Muscle layer of duodenum (tissue), 2 donors: ENCODE measurements around the gene MANEA.

Experiments used
- H3K27ac ChIP-seq: one replicate; pipeline ENCODE4 v1.7.0; 2013; ENCODE audit warnings: mild to moderate bottlenecking, low read length
- H3K27me3 ChIP-seq: one replicate; pipeline ENCODE4 v1.7.0; 2013; ENCODE audit warnings: low read depth, mild to moderate bottlenecking, control low read depth, low read length
- H3K36me3 ChIP-seq, 2 donors: one replicate each; pipeline ENCODE4 v1.7.0; 2013; ENCODE audit warnings: low read length in 2 of 2, control low read depth in 1 of 2, mild to moderate bottlenecking in 1 of 2; ENCODE audit not compliant: insufficient read depth in 2 of 2, control insufficient read depth in 1 of 2
- H3K4me1 ChIP-seq, 2 donors: one replicate each; pipeline ENCODE4 v1.7.0; 2013; ENCODE audit warnings: low read length in 2 of 2, mild to moderate bottlenecking in 2 of 2, control low read depth in 1 of 2, moderate library complexity in 1 of 2; ENCODE audit not compliant: insufficient read depth in 2 of 2, control insufficient read depth in 1 of 2
- H3K4me3 ChIP-seq, 2 donors: one replicate each; pipeline ENCODE4 v1.7.0; 2013; ENCODE audit warnings: low read length in 2 of 2, low read depth in 1 of 2, mild to moderate bottlenecking in 1 of 2
- H3K9me3 ChIP-seq, 2 donors: one replicate each; pipeline ENCODE4 v1.7.0; 2013; ENCODE audit warnings: low read length in 2 of 2, control low read depth in 1 of 2, mild to moderate bottlenecking in 1 of 2; ENCODE audit not compliant: control insufficient read depth in 1 of 2
- donor health status: healthy.

Gene MANEA

GRCh38 chr6:95577304-95578105, at the start of gene MANEA:
Gene MANEA, plus strand, starts transcription at chr6:95577535. Its CDS starts 8,905 bp downstream, at chr6:95586440.
- H3K9me3 ChIP-seq = no peaks in the 10 kb centered on the region
- H3K4me3 ChIP-seq = peak within 1 kb of the TSS; percentile 91 to 99
- H3K36me3 ChIP-seq = no peaks in the 10 kb centered on the region
- peaks cover 11 to 16% of the 10 kb centered on the region in 2 donors for H3K4me1 ChIP-seq
- peak within 1 kb of the TSS; percentile 97 for H3K27ac ChIP-seq
- H3K27me3 ChIP-seq = no peaks in the 10 kb centered on the region

GRCh38 chr6:95529762-95530161, 47.6 kb upstream of the MANEA start:
- Histone ChIP-seq H3K27me3 (no peaks in the 10 kb centered on the region), H3K36me3 (no peaks in the 10 kb centered on the region), H3K27ac (no peak overlapping the region), H3K4me1 (peaks cover 0 to 7% of the 10 kb centered on the region in 2 donors), H3K9me3 (no peaks in the 10 kb centered on the region), H3K4me3 (no peak overlapping the region)

- Histone ChIP-seq H3K36me3 (no peaks in the 10 kb centered on the region), H3K4me1 (peaks cover 0 to 7% of the 10 kb centered on the region in 2 donors), H3K27ac (no peak overlapping the region)
These were observed 47.0 kb upstream of the MANEA start for GRCh38 chr6:95530176-95530819.

GRCh38 chr6:95543798-95544197, 33.5 kb upstream of the MANEA start:
- no peaks in the 10 kb centered on the region for H3K9me3 ChIP-seq
- H3K27me3 ChIP-seq = no peaks in the 10 kb centered on the region
- H3K4me1 ChIP-seq = no peaks in the 10 kb centered on the region
- no peaks in the 10 kb centered on the region for H3K36me3 ChIP-seq
- H3K27ac ChIP-seq = no peak overlapping the region
- no peak overlapping the region for H3K4me3 ChIP-seq

More at GRCh38 chr6:95530176-95530819, 47.0 kb upstream of the MANEA start:
- Histone ChIP-seq H3K9me3 (no peaks in the 10 kb centered on the region), H3K4me3 (no peak overlapping the region), H3K27me3 (no peaks in the 10 kb centered on the region)

GRCh38 chr6:95544517-95545225, 32.7 kb upstream of the MANEA start:
- Histone ChIP-seq H3K9me3 (no peaks in the 10 kb centered on the region), H3K4me3 (no peak overlapping the region)

GRCh38 chr6:95545226-95545625, 32.1 kb upstream of the MANEA start:
- Histone ChIP-seq H3K36me3 (no peaks in the 10 kb centered on the region), H3K9me3 (no peaks in the 10 kb centered on the region), H3K4me1 (no peaks in the 10 kb centered on the region), H3K4me3 (no peak overlapping the region), H3K27ac (peak overlapping the region; percentile 17), H3K27me3 (no peaks in the 10 kb centered on the region)

More at GRCh38 chr6:95544517-95545225, 32.7 kb upstream of the MANEA start:
- Histone ChIP-seq H3K4me1 (no peaks in the 10 kb centered on the region), H3K27me3 (no peaks in the 10 kb centered on the region), H3K27ac (peak overlapping the region; percentile 17), H3K36me3 (no peaks in the 10 kb centered on the region)

GRCh38 chr6:95545686-95546085, 31.6 kb upstream of the MANEA start:
- Histone ChIP-seq H3K9me3 (no peaks in the 10 kb centered on the region), H3K4me1 (no peaks in the 10 kb centered on the region), H3K27me3 (no peaks in the 10 kb centered on the region), H3K36me3 (no peaks in the 10 kb centered on the region), H3K27ac (no peak overlapping the region), H3K4me3 (no peak overlapping the region)

GRCh38 chr6:95546148-95546547, 31.2 kb upstream of the MANEA start:
- Histone ChIP-seq H3K27ac (no peak overlapping the region), H3K27me3 (no peaks in the 10 kb centered on the region), H3K4me3 (no peak overlapping the region), H3K4me1 (no peaks in the 10 kb centered on the region), H3K36me3 (no peaks in the 10 kb centered on the region), H3K9me3 (no peaks in the 10 kb centered on the region)

- Histone ChIP-seq H3K27me3 (no peaks in the 10 kb centered on the region), H3K27ac (no peak overlapping the region), H3K4me3 (no peak overlapping the region), H3K4me1 (no peaks in the 10 kb centered on the region), H3K36me3 (no peaks in the 10 kb centered on the region), H3K9me3 (no peaks in the 10 kb centered on the region)
These were observed 30.3 kb upstream of the MANEA start for GRCh38 chr6:95547043-95547442.

GRCh38 chr6:95548188-95548786, 29.0 kb upstream of the MANEA start:
- Histone ChIP-seq H3K4me3 (no peak overlapping the region), H3K9me3 (no peaks in the 10 kb centered on the region), H3K27me3 (no peaks in the 10 kb centered on the region), H3K36me3 (no peaks in the 10 kb centered on the region), H3K4me1 (no peaks in the 10 kb centered on the region), H3K27ac (no peak overlapping the region)
